GM12874 (cell line): ENCODE data around the gene POLA1.

Experiments
- TF ChIP-seq, protein P1 (sequence below): IDR thresholded peaks from 2 replicates; pipeline ENCODE4 v1.5.1; 2011; ENCODE audit warnings: low read depth, mild to moderate bottlenecking, control low read depth, low read length, moderate library complexity; ENCODE audit not compliant: insufficient read depth

The POLA1 gene

DNA sequence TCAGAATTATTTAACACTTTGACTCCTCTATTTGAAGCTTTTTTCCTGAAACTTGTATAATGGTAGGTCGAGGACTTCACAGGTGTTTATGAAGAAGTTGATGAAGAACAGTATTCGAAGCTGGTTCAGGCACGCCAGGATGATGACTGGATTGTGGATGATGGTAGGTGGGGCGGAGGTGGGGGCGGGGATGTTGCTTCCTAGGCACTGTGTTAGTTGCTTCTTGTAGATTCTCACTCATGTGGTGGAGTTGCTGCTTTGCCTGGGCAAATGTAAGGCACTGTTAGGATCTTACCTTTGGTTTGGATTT is 9.4 kb downstream of the POLA1 start:
- TF ChIP-seq, protein P1, sequence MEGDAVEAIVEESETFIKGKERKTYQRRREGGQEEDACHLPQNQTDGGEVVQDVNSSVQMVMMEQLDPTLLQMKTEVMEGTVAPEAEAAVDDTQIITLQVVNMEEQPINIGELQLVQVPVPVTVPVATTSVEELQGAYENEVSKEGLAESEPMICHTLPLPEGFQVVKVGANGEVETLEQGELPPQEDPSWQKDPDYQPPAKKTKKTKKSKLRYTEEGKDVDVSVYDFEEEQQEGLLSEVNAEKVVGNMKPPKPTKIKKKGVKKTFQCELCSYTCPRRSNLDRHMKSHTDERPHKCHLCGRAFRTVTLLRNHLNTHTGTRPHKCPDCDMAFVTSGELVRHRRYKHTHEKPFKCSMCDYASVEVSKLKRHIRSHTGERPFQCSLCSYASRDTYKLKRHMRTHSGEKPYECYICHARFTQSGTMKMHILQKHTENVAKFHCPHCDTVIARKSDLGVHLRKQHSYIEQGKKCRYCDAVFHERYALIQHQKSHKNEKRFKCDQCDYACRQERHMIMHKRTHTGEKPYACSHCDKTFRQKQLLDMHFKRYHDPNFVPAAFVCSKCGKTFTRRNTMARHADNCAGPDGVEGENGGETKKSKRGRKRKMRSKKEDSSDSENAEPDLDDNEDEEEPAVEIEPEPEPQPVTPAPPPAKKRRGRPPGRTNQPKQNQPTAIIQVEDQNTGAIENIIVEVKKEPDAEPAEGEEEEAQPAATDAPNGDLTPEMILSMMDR, result no peak

DNA sequence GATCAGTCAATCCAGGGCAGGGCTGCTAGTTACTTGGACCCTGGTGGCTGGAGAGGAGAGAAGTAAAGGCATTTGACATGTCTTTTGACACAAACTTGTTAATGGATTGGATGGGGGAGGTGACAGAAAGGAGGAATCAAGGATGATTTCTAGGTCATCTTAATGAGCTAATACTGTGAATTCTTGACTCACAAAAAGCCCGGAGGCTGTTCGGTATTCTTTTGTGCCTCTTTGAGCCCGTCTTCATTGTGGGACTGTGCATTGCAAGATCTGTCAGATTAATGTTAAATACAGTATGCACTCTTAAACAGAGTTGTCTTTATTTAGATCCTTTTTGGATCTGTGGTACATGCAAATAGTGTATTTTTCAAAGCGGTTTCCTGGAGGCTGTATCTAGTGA is 25.1 kb downstream of the POLA1 start:
- TF ChIP-seq, protein P1, result no peak

- TF ChIP-seq, protein P1, result no peak
Observed at GRCh38 chrX:24720036-24720435, 26.3 kb downstream of the POLA1 start.

- TF ChIP-seq, protein P1, result no peak
Observed at GRCh38 chrX:24728530-24728929, 34.8 kb downstream of the POLA1 start.

- TF ChIP-seq, protein P1, result no peak
Observed at GRCh38 chrX:24732766-24733500, 39.2 kb downstream of the POLA1 start.

- TF ChIP-seq, protein P1, result no peak
Observed at GRCh38 chrX:24741330-24741729, 47.6 kb downstream of the POLA1 start.

- TF ChIP-seq, protein P1, result no peak
Observed at GRCh38 chrX:24748196-24748595, 54.5 kb downstream of the POLA1 start.

- TF ChIP-seq, protein P1, result no peak
Observed at GRCh38 chrX:24759786-24760185, 66.1 kb downstream of the POLA1 start.
